DND-41 (cell line): Measurements from ENCODE around the gene POLR3G.

Experiments
- EZH2 ChIP-seq: IDR thresholded peaks from 3 replicates; pipeline ENCODE4 v1.6.1; 2012; ENCODE audit warnings: borderline replicate concordance, low read depth, mild to moderate bottlenecking, moderate library complexity, low read length, inconsistent platforms; ENCODE audit not compliant: severe bottlenecking
- TF ChIP-seq, protein P1 (sequence below): IDR thresholded peaks from 2 replicates; pipeline ENCODE4 v1.5.1; 2012; ENCODE audit warnings: borderline replicate concordance, low read length, moderate library complexity, mild to moderate bottlenecking; ENCODE audit not compliant: poor library complexity, severe bottlenecking; ENCODE audit errors: extremely low read depth

DNA sequence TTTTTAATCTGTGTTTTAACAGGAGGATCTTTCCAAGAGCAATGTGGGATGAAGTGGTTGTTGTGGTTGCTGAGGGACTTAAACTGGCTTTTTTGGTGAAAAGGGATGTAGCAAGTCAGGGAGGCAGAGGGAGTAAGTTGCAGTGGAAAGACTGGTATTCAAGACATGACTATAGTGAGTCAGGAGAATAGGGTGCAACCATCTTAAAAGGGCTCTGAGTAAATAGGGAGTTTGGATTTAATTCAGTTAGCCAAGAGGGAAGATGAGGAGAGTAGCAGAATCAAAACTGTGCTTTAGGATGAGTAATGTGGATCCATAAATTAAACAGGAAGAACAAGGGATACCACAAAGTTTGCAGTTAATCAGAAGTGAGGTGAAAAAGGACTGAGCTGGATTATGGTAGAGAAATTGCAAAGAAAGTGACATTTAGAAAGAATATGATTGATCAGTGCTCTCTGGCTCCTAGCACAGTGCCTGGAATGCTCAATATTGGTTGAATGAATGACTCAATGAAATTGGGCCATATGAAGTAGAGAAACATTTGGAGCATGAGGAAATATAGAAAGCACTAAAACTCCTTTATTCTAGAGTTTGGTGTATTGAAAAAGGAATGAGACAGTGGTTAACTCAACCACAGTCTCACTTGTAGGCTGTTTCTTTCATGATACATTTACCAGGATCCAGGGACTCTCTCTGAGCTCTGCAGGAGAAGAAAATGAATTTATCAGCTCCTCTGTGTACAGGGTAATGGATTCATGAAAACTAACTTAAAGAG lies 5.1 kb downstream of the POLR3G start:
- TF ChIP-seq, protein P1, sequence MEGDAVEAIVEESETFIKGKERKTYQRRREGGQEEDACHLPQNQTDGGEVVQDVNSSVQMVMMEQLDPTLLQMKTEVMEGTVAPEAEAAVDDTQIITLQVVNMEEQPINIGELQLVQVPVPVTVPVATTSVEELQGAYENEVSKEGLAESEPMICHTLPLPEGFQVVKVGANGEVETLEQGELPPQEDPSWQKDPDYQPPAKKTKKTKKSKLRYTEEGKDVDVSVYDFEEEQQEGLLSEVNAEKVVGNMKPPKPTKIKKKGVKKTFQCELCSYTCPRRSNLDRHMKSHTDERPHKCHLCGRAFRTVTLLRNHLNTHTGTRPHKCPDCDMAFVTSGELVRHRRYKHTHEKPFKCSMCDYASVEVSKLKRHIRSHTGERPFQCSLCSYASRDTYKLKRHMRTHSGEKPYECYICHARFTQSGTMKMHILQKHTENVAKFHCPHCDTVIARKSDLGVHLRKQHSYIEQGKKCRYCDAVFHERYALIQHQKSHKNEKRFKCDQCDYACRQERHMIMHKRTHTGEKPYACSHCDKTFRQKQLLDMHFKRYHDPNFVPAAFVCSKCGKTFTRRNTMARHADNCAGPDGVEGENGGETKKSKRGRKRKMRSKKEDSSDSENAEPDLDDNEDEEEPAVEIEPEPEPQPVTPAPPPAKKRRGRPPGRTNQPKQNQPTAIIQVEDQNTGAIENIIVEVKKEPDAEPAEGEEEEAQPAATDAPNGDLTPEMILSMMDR = no peak
- no peak for TF ChIP-seq EZH2
